A549 (cell line): ENCODE results near the gene CEP97. TPM values are rescaled to one million over a fixed set of nuclear protein-coding genes. Genes with fewer than 3 reads are reported as not detected.
"Not testable (repeated sequence)": the region's sequence is repeated elsewhere in the genome, so short reads cannot be mapped to it uniquely, and the experiment has no call there.

Experiments
- ATAC-seq, 2 experiments: fragments of 200-7000 bp in 1 of 2; fragments of >200 bp in 1 of 2; cut with Nextera tagmentation in 1 of 2; cut with Tn5 transposase in 1 of 2; 3 replicates each; pipeline versions ENCODE4 v1.8.0 to v1.9.1; 2018 to 2020; ENCODE audit warnings: mild to moderate bottlenecking in 1 of 2, moderate library complexity in 1 of 2
- CTCF ChIA-PET: fragments of 300-600 bp; sonication (Branson Sonifier 250); formaldehyde crosslinking; extraction: SDS; loops from one replicate; lab custom pipeline; 2021; ENCODE audit warnings: antibody characterized with exemption, inconsistent platforms; lab: Yijun Ruan, JAX
- POLR2A ChIA-PET: fragments of 350-600 bp; formaldehyde crosslinking; extraction: SDS; loops from one replicate; lab custom pipeline; 2021; ENCODE audit warnings: antibody characterized with exemption, inconsistent platforms; lab: Yijun Ruan, JAX
- DNase-seq, 2 experiments: peaks; one replicate each; pipeline versions ENCODE4 v3.0.0 to v3.0.0-alpha.2; 2011 to 2016; ENCODE audit warnings: low read depth in 1 of 2, low spot score in 1 of 2
- FAIRE-seq: peaks from 2 replicates; lab custom pipeline; 2011; peaks lifted over from hg19 to GRCh38; lab: Jason Lieb, UNC
- H3K27ac ChIP-seq, 2 experiments: fragments of >200 bp; sonication (Bioruptor Twin); formaldehyde crosslinking; 3 replicates each; pipeline ENCODE4 v1.5.1; 2016 to 2017
- H3K4me1 ChIP-seq: fragments of >200 bp; sonication (Bioruptor Twin); formaldehyde crosslinking; 3 replicates; pipeline ENCODE4 v1.6.1; 2016
- H3K4me2 ChIP-seq: fragments of >200 bp; sonication (Bioruptor Twin); formaldehyde crosslinking; 3 replicates; pipeline ENCODE4 v1.6.1; 2016
- H3K4me3 ChIP-seq: fragments of >200 bp; sonication (Bioruptor Twin); formaldehyde crosslinking; 3 replicates; pipeline ENCODE4 v1.5.1; 2016
- H3K9me3 ChIP-seq: fragments of >200 bp; sonication (Bioruptor Twin); formaldehyde crosslinking; 3 replicates; pipeline ENCODE4 v1.6.1; 2016
- CBX8 ChIP-seq: fragments of 200-600 bp; sonication (generic); IDR thresholded peaks from 2 replicates; pipeline ENCODE4 v1.6.1; 2016
- CHD2 ChIP-seq: fragments of 150-350 bp; IDR thresholded peaks from 2 replicates; pipeline ENCODE4 v1.6.1; 2014; ENCODE audit warnings: low read length; ENCODE audit not compliant: partially characterized antibody
- CTCF ChIP-seq: fragments of >200 bp; sonication (Bioruptor Twin); formaldehyde crosslinking; IDR thresholded peaks from 3 replicates; pipeline ENCODE4 v1.5.1; 2016
- EHMT2 ChIP-seq: fragments of 200-600 bp; sonication (generic); IDR thresholded peaks from 2 replicates; pipeline ENCODE4 v1.6.1; 2016; ENCODE audit warnings: antibody characterized with exemption, low read depth, mild to moderate bottlenecking, moderate library complexity
- EP300 ChIP-seq, 2 experiments: fragments of >200 bp; sonication (Bioruptor Twin); formaldehyde crosslinking; IDR thresholded peaks; 2 replicates in 1 of 2; 3 replicates in 1 of 2; pipeline ENCODE4 v1.6.1; 2016 to 2017
- FOSB ChIP-seq: fragments of 250-450 bp; sonication (Bioruptor Pico); IDR thresholded peaks from 2 replicates; pipeline ENCODE4 v1.5.0; 2020; ENCODE audit warnings: mild to moderate bottlenecking, moderate library complexity
- FOSL2 ChIP-seq, 2 experiments: fragments of 450-650 bp in 1 of 2; fragments of >200 bp in 1 of 2; sonication (Bioruptor Twin) in 1 of 2; formaldehyde crosslinking; IDR thresholded peaks; 2 replicates each; pipeline versions ENCODE4 v1.5.0 to v1.6.1; 2016 to 2020; ENCODE audit warnings: mild to moderate bottlenecking in 1 of 2, moderate library complexity in 1 of 2
- HES2 ChIP-seq: fragments of >200 bp; sonication (Bioruptor Twin); formaldehyde crosslinking; IDR thresholded peaks from 2 replicates; pipeline ENCODE4 v1.6.1; 2016
- HEYL ChIP-seq: fragments of 250-450 bp; sonication (Bioruptor Pico); IDR thresholded peaks from 2 replicates; pipeline ENCODE4 v1.8.0; 2021; ENCODE audit warnings: mild to moderate bottlenecking, moderate library complexity
- HOXB5 ChIP-seq: fragments of 250-450 bp; sonication (Bioruptor Pico); IDR thresholded peaks from 2 replicates; pipeline ENCODE4 v1.5.0; 2020; ENCODE audit warnings: mild to moderate bottlenecking, moderate library complexity
- KDM1A ChIP-seq: fragments of 200-600 bp; sonication (generic); IDR thresholded peaks from 2 replicates; pipeline ENCODE4 v1.6.1; 2016; ENCODE audit warnings: low read depth, mild to moderate bottlenecking
- KDM5A ChIP-seq: fragments of 200-600 bp; sonication (generic); IDR thresholded peaks from 2 replicates; pipeline ENCODE4 v1.6.1; 2016; ENCODE audit warnings: antibody characterized with exemption, mild to moderate bottlenecking
- MAFK ChIP-seq: fragments of 450-650 bp; IDR thresholded peaks from 2 replicates; pipeline ENCODE4 v1.6.1; 2014; ENCODE audit not compliant: partially characterized antibody
- MAZ ChIP-seq: fragments of 150-350 bp; IDR thresholded peaks from 2 replicates; pipeline ENCODE4 v1.6.1; 2014; ENCODE audit warnings: antibody characterized with exemption, low read depth, low read length, borderline replicate concordance
- NFE2L2 ChIP-seq: fragments of 150-350 bp; conservative IDR thresholded peaks from 2 replicates; pipeline ENCODE4 v1.6.1; 2014; ENCODE audit warnings: low read length
- NPAS2 ChIP-seq: fragments of 250-450 bp; sonication (Bioruptor Pico); IDR thresholded peaks from 2 replicates; pipeline ENCODE4 v1.8.0; 2022; ENCODE audit warnings: mild to moderate bottlenecking, moderate library complexity, borderline replicate concordance
- PHF8 ChIP-seq: fragments of 200-600 bp; sonication (generic); IDR thresholded peaks from 2 replicates; pipeline ENCODE4 v1.6.1; 2016; ENCODE audit warnings: low read depth, mild to moderate bottlenecking, antibody characterized with exemption, moderate library complexity, borderline replicate concordance
- POLR2A ChIP-seq: IDR thresholded peaks from 2 replicates; pipeline ENCODE4 v1.6.1; 2012; ENCODE audit warnings: mild to moderate bottlenecking, low read length
- POLR2AphosphoS2 ChIP-seq: conservative IDR thresholded peaks from 2 replicates; pipeline ENCODE4 v1.6.1; 2012; ENCODE audit warnings: low read length, improper control_type of control experiment, inconsistent platforms
- RARB ChIP-seq: fragments of 250-450 bp; sonication (Bioruptor Pico); IDR thresholded peaks from 2 replicates; pipeline ENCODE4 v1.8.0; 2021; ENCODE audit warnings: mild to moderate bottlenecking, moderate library complexity
- RCOR1 ChIP-seq: fragments of 150-350 bp; IDR thresholded peaks from 2 replicates; pipeline ENCODE4 v1.6.1; 2014; ENCODE audit warnings: antibody characterized with exemption, low read length, low read depth
- REST ChIP-seq: fragments of 200-600 bp; sonication (generic); IDR thresholded peaks from 2 replicates; pipeline ENCODE4 v1.6.1; 2016; ENCODE audit warnings: antibody characterized with exemption, mild to moderate bottlenecking, moderate library complexity
- RNF2 ChIP-seq: fragments of 200-600 bp; sonication (generic); IDR thresholded peaks from 2 replicates; pipeline ENCODE4 v1.6.1; 2016; ENCODE audit warnings: low read depth, mild to moderate bottlenecking, antibody characterized with exemption, moderate library complexity, borderline replicate concordance
- SMC3 ChIP-seq: fragments of >200 bp; sonication (Bioruptor Twin); formaldehyde crosslinking; IDR thresholded peaks from 3 replicates; pipeline ENCODE4 v1.6.1; 2018; ENCODE audit warnings: inconsistent platforms
- TP53 ChIP-seq: fragments of 250-450 bp; sonication (Bioruptor Pico); IDR thresholded peaks from 2 replicates; pipeline ENCODE4 v1.5.0; 2021; ENCODE audit warnings: mild to moderate bottlenecking, moderate library complexity
- ZC3H11A ChIP-seq: fragments of 450-650 bp; IDR thresholded peaks from 2 replicates; pipeline ENCODE4 v1.6.1; 2014; ENCODE audit warnings: antibody characterized with exemption, mild to moderate bottlenecking
- ZFP36 ChIP-seq: fragments of 450-650 bp; IDR thresholded peaks from 2 replicates; pipeline ENCODE4 v1.6.1; 2014; ENCODE audit warnings: borderline replicate concordance; ENCODE audit not compliant: partially characterized antibody
- ZSCAN20 ChIP-seq: fragments of 250-450 bp; sonication (Bioruptor Pico); IDR thresholded peaks from 2 replicates; pipeline ENCODE4 v1.8.0; 2022; ENCODE audit warnings: mild to moderate bottlenecking, moderate library complexity
- WGBS: methylation state at CpG from one replicate; pipeline ENCODE4 v1.1.6; 2017; ENCODE audit errors: missing lambda C conversion rate; 5-methylcytosine and 5-hydroxymethylcytosine counted together
- polyA plus RNA-seq, 4 experiments: library from polyadenylated mRNA; depleted of rRNA in 3 of 4; stranded (reverse); fragments of >200 nt; fragmentation: RNase III in 1 of 4; extraction: RNeasy Plus Mini Kit Qiagen cat#74134 plus additional on column Dnase treatment in 1 of 4; gene quantifications; 2 replicates in 3 of 4; 3 replicates in 1 of 4; pipeline ENCODE4 v1.2.3, GENCODE V29; 2011 to 2017
- TF ChIP-seq, protein P1 (sequence below): IDR thresholded peaks from 2 replicates; pipeline ENCODE4 v1.6.1; 2012

CEP97 gene
- polyA plus RNA-seq, 2 of the 4 experiments (the other 2 are of a cell fraction) = 4.0 to 5.1 TPM

DNA sequence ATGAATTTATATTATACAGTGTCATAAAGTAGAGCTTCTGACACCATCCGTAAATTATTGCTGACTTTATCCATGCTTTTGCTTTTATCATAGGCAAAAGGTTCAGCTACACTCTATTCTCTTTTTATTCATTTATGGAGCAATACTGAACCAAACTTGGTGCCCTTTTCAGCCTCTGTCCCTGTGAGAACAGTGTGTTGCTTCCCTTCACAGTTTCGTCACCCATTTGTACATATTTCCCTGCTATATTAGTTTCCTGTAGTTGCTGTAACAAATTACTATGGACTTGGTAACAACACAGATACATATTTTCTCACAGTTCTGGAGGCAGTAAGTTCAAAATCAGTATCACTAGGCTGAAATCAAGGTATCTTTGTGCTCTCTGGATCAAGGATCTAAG is 35.1 kb upstream of the CEP97 start:
- ChIA-PET POLR2A (no interaction called here), CTCF (interaction anchor here (4.6 kb wide), 1 partner anchor 12 kb away, joined by 30 read pairs; the partner anchor contains the start of gene ZBTB11)
- Histone ChIP-seq H3K27ac (no peak overlapping the region), H3K9me3 (no peaks in the 10 kb centered on the region), H3K4me3 (no peak overlapping the region), H3K4me1 (peaks cover 15% of the 10 kb centered on the region), H3K4me2 (no peak overlapping the region)
- FAIRE-seq = no peak
- WGBS = 95% methylated on average over 2 of the region's 2 CpGs
- no peak for TF ChIP-seq EP300 (IDR thresholded peaks at IDR 0.05)
- no peak for TF ChIP-seq ZSCAN20 (CRISPR knock-in tag)
- TF ChIP-seq CTCF = no peak
- TF ChIP-seq RCOR1 = no peak
- TF ChIP-seq POLR2A = no peak
- no peak for TF ChIP-seq POLR2AphosphoS2
- no peak for TF ChIP-seq PHF8
- no peak for TF ChIP-seq RARB (CRISPR knock-in tag)
- TF ChIP-seq ZFP36 = no peak
- no peak for TF ChIP-seq EHMT2
- no peak for TF ChIP-seq HES2
- TF ChIP-seq NFE2L2 = no peak
- TF ChIP-seq CHD2 = no peak
- TF ChIP-seq REST = no peak
- DNase-seq = no peak
- ATAC-seq = no peak

GRCh38 chr3:101690972-101691371 is 33.4 kb upstream of the CEP97 start:
- POLR2A ChIA-PET = no interaction called here
- TF ChIP-seq MAFK (no peak), ZC3H11A (no peak), HOXB5 (CRISPR knock-in tag) (no peak), KDM1A (no peak), HEYL (CRISPR knock-in tag) (no peak), RARB (CRISPR knock-in tag) (no peak), KDM5A (no peak), RNF2 (no peak), FOSB (CRISPR knock-in tag) (no peak), NPAS2 (CRISPR knock-in tag) (no peak), MAZ (no peak), TP53 (no peak), ZFP36 (no peak), FOSL2 (IDR thresholded peaks at IDR 0.05) (no peak), FOSL2 (CRISPR knock-in tag; IDR thresholded peaks at IDR 0.05) (no peak), SMC3 (no peak), CBX8 (no peak)
- TF ChIP-seq, protein P1, sequence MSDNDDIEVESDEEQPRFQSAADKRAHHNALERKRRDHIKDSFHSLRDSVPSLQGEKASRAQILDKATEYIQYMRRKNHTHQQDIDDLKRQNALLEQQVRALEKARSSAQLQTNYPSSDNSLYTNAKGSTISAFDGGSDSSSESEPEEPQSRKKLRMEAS = no peak
- H3K27ac ChIP-seq = no peak overlapping the region
- no peak overlapping the region for H3K4me3 ChIP-seq
- H3K4me1 ChIP-seq = peaks cover 5% of the 10 kb centered on the region
- H3K4me2 ChIP-seq = no peak overlapping the region
- H3K9me3 ChIP-seq = no peaks in the 10 kb centered on the region
- ATAC-seq = no peak
- no peak for FAIRE-seq
- CTCF ChIA-PET = interaction anchor here (0.7 to 2.2 kb wide), 5 partner anchors 10 to 539 kb away, joined by 3 to 10 read pairs (median 4); partner anchors contain the start of gene ZBTB11
- no peak for DNase-seq

DNA sequence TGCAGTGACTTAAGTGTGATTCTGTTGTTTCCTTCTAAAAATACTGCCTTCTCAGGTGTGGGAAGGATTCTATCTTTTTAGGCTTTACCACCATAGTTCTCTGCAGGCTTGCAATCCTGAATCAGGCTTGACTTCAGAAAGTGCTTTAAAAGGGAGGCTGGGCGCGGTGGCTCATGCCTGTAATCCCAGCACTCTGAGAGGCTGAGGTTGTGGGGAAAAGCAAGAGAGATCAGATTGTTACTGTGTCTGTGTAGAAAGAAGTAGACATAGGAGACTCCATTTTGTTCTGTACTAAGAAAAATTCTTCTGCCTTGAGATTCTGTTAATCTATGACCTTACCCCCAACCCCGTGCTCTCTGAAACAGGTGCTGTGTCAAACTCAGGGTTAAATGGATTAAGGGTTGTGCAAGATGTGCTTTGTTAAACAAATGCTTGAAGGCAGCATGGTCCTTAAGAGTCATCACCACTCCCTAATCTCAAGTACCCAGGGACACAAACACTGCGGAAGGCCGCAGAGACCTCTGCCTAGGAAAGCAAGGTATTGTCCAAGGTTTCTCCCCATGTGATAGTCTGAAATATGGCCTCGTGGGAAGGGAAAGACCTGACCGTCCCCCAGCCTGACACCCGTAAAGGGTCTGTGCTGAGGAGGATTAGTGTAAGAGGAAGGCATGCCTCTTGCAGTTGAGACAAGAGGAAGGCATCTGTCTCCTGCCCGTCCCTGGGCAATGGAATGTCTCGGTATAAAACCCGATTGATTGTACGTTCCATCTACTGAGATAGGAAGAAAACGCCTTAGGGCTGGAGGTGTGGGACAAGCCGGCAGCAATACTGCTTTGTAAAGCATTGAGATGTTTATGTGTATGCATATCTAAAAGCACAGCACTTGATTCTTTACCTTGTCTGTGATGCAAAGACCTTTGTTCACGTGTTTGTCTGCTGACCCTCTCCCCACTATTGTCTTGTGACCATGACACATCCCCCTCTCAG is 32.4 kb upstream of the CEP97 start:
- H3K4me3 ChIP-seq, ATAC-seq, FAIRE-seq, DNase-seq, H3K27ac ChIP-seq, H3K4me2 ChIP-seq, POLR2A ChIA-PET, H3K9me3 ChIP-seq, H3K4me1 ChIP-seq: not testable (repeated sequence)
- 75% methylated on average over 15 of the region's 15 CpGs for WGBS
- CTCF ChIA-PET = interaction anchor here (0.7 to 2.2 kb wide), 5 partner anchors 9 to 538 kb away, joined by 3 to 10 read pairs (median 4); partner anchors contain the start of gene ZBTB11
